Bronchial epithelial cell (primary cell): ENCODE results near the gene DDIT4. TPM values are rescaled to one million over a fixed set of nuclear protein-coding genes. Genes with fewer than 3 reads are reported as not detected.
"Not testable (repeated sequence)": the region's sequence is repeated elsewhere in the genome, so short reads cannot be mapped to it uniquely, and the experiment has no call there.

Experiments
- DNase-seq: peaks from one replicate; pipeline ENCODE4 v3.0.0-alpha.2; 2010; ENCODE audit warnings: low read depth
- FAIRE-seq: peaks from 2 replicates; lab custom pipeline; 2011; peaks lifted over from hg19 to GRCh38; lab: Jason Lieb, UNC
- H3K27me3 ChIP-seq: 2 replicates; pipeline ENCODE4 v1.5.1; 2011; ENCODE audit warnings: low read length; ENCODE audit not compliant: control insufficient read depth, insufficient read depth
- H3K36me3 ChIP-seq: 2 replicates; pipeline ENCODE4 v1.5.1; 2011; ENCODE audit warnings: low read length; ENCODE audit not compliant: control insufficient read depth, insufficient read depth
- H3K4me3 ChIP-seq: 2 replicates; pipeline ENCODE4 v1.5.1; 2011; ENCODE audit warnings: mild to moderate bottlenecking, low read depth, low read length, control low read depth
- CTCF ChIP-seq: IDR thresholded peaks from 2 replicates; pipeline ENCODE4 v1.5.1; 2011; ENCODE audit warnings: mild to moderate bottlenecking, moderate library complexity, low read length, control low read depth, inconsistent platforms; ENCODE audit not compliant: insufficient read depth, severe bottlenecking
- total RNA-seq: library from RNA; depleted of rRNA; stranded (reverse); fragments of >200 nt; gene quantifications from 2 replicates; pipeline ENCODE4 v1.2.1, GENCODE V29; 2014

DDIT4 gene
- total RNA-seq, 1 donor from 2014 or later, result 2,437 TPM

GRCh38 chr10:72298592-72299519 is 25.1 kb downstream of the DDIT4 start:
- no peaks in the 10 kb centered on the region for H3K27me3 ChIP-seq
- TF ChIP-seq CTCF, result no peak
- no peak overlapping the region for H3K4me3 ChIP-seq
- FAIRE-seq (no peak), DNase-seq (no peak)
- H3K36me3 ChIP-seq, result no peaks in the 10 kb centered on the region

- DNase-seq, result no peak
- Histone ChIP-seq H3K4me3 (no peak overlapping the region), H3K36me3 (no peaks in the 10 kb centered on the region), H3K27me3 (no peaks in the 10 kb centered on the region)
- FAIRE-seq, result no peak
- TF ChIP-seq CTCF, result no peak
These were observed 29.9 kb downstream of the DDIT4 start for GRCh38 chr10:72303424-72304128.

GRCh38 chr10:72306215-72306760 is 32.6 kb downstream of the DDIT4 start:
- Histone ChIP-seq H3K4me3 (no peak overlapping the region), H3K27me3 (no peaks in the 10 kb centered on the region), H3K36me3 (no peaks in the 10 kb centered on the region)
- TF ChIP-seq CTCF, result no peak
- FAIRE-seq (no peak), DNase-seq (no peak)

- H3K27me3 ChIP-seq, DNase-seq, H3K36me3 ChIP-seq, FAIRE-seq, H3K4me3 ChIP-seq: not testable (repeated sequence)
These were observed 34.0 kb downstream of the DDIT4 start for GRCh38 chr10:72307711-72308110.

- H3K36me3 ChIP-seq, result no peaks in the 10 kb centered on the region
- no peak overlapping the region for H3K4me3 ChIP-seq
- FAIRE-seq (no peak), DNase-seq (peak; percentile 85)
- H3K27me3 ChIP-seq, result no peaks in the 10 kb centered on the region
- TF ChIP-seq CTCF, result no peak
These were observed 34.7 kb downstream of the DDIT4 start for GRCh38 chr10:72308320-72308987.
